NCI-H1105 treated with DMSO at 0.1 percent for 48 hours (cell line): ENCODE results near the gene LIPC.

ENCODE experiments used
- DNase-seq: peaks from one replicate; lab custom pipeline; 2025; lab: John Stamatoyannopoulos, UW

Gene LIPC

DNA sequence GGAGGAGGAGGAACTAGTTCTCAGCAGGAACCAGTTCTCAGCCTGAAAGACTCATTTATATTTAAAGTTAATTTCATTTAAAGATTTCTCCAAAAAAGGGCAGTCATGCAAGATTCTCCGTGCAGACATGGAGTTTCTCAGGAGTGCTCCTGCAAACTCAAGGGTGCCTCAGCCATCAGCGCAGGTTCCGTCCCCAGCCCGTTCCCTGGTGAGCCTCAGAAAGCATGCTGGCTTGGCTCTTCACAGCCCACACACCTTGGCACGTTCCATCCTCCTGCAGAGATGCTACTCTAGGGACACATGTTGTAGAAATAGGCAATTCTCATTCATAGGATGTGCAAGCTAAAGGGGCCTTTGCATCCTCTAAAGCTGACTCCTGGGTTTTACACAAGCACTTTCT lies 123.0 kb downstream of the LIPC start:
- no peak for DNase-seq

DNA sequence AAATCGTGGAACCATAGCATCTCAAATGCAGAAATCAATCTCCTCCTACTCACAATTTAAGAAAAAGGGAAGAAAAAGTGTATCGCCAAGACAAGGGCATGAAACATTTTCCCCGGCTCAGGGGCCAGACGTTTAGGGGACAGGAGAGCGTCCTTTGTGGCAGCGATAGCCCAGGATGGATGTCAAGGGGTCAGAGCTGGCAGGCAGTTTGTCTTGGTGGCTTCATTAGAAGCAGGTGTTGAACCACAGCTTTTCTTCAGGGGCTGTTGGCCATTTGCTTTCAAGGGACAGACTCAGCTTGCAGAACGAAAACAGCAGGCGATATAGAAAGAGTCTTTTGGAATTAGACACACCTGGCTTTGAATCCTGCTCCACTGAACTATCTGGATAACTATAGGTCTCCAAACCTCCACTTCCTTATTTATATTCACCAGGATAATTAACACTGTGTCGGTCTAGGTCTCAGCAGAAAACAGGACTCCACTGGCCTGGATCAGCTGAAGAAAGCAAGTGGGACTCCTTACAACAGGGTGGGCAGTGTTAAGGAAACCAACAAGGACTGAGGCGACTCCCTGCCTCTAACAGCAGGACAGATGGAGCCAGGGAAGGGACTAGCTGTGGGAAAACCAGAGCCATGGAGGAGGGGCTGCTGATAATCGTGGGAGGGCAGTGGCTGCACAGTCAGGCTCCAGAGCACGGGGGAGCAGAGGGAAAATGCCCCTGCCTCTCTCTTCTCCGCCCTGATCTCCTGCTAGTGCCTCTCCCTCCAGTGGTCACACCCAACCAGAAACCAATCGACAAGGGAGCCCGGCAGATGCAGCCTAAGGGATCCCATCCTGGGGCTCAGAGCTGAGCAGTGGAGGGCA lies 123.6 kb downstream of the LIPC start:
- no peak for DNase-seq

DNA sequence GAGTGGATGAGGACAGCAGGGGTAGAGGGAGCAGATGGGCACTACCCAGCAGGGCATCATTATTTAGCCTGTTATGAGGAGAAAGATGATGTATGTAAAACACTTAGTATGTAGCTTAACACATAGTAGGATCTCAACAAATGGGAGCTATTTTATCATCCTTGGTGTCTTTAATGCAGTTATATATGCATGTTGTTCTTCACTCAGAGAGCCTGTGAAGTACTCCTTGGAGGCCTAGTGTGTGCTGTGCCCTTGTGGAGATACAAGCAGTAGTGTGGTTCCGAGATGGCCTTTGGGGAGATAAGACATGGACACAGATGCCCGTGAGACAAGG lies 124.2 kb downstream of the LIPC start:
- no peak for DNase-seq

DNA sequence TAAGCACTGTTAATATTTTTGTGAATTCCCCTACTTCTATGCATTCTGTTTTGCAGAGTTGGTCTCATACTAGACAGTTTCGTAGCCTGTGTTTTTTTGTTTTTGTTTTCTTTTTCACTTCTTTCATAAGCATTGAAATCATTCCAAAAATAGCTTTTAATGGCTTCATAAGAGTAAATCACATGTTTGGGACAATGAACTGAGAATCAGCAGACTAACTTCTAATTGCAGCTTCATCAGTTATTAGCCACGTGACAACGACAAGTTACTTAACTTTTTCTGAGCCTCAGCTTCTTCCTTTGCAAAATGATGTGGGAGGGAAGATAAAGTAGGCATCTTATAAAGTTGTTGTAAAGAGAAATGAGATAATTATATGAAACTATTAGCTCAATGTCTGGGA lies 124.8 kb downstream of the LIPC start:
- no peak for DNase-seq

DNA sequence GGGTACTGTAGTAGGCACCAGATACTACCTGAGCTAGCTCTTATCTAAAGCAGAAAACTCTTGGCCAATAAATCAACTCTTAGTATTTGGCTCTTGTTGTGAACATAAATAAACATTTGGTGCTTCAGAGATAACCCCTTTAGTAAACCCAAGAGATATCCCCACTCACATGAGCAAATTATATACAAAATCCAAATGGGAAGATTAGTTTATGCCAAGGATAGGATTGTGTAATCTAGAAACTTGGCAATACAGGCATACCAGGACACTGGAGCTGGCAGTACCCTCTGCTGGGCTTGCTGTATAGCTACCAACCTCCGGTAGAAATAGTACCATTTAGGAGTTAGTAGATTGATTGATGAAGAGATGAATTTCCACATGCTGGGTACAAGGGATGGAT lies 127.0 kb downstream of the LIPC start:
- no peak for DNase-seq

DNA sequence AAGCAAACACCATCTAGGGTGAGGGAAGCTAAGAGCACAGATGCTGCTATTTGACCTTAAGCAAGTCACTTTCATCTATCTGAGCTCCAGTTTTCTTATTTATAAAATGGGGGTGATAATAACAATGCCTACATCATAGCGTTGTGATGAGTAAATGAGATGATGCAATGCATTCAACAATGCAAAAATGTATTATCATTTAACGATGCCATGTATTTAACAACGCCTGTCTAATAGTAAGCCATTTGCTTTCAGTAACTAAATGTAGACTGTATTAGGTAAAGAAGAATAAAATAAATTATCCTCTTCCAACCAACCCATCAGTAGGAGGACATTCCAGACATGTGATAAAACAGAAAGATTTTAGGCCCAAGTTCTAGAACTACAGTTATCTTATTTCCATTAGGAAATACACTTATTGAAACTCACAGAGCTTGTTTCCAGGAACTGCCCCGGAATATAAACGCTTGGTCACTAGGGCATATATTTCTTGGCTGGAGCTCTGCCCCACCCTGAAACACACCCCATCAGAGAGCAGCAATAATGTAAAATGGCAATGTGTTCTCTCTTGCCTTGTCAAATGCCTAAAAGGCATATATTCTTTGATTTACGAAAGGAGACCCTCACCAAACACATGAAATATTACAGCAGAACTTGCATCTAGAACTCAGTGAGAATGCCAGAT lies 128.3 kb downstream of the LIPC start:
- DNase-seq = no peak

DNA sequence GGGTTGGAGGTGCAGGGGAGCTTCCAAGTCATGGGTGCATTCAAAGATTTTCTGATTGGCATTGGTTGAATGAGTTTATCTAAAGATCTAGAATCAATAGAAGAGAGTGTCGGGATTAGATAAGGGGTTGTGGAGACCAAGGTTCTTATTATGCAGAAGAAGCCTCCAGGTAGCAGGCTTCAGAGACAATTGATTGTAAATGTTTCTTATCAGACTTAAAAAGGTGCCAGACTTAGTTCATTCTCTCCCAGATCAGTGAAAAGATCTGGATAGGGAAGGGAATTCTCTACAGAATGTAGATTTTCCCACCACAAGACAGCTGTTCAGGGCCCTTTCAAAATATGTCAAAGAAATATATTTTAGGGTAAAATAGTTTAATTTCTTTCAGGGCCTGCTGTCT lies 129.5 kb downstream of the LIPC start:
- DNase-seq = no peak

DNA sequence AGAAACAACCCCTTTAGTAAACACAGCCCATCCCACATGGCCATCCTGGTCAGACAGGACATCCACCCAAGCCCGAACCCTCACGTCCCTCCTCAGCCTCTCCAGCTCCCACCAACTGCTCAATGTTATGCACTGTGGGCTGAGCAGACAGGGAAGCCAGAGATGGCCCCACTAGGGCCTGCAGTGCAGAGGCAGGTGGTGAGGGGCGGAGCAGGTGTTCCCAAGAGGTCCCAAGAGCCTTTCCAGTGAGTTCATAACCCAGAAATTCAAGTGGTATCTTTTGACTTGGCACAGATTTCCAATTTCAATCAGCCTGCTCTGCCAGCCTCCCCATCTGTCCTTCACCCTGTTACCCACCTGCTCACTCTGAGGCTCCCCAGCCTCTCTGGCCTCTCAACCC lies 130.3 kb downstream of the LIPC start:
- peak; percentile 62 for DNase-seq

DNA sequence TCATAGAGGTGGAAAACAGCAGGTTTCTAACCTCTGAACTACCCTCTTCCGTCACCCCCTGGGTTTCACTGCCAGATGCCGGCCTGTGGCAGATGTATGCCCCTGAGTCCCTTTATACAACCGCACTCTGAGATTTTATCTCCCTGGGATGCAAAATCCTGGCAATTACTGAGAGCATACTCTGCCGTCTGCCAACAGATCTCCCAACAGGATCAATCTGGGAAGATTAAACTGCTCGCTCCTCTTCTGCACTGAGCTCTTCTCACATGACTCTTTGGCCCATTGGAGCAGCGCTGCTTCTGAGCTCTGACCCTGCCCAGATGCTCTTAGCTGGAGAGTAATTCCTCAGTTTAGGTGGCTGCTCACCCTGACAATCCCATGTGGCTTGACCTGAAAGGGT lies 133.2 kb downstream of the LIPC start:
- DNase-seq = no peak

DNA sequence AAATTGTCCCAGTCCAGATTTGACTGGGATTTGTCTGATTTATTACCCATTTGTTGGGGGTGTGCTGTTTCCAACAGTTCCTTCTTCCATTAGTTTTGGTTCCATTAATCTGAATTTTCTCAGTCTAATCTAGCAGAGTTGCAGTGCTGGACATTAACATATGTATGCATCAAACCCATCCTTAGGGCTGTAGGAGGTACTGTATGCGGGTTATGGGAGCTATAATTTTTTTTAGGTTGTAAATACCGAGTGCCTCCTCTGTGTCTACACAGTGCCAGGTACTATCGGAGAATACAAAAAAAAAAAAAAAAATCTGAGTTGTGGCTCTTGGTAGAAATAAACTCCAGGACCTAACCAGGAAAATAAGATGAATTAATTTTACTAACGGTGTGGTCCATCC lies 133.8 kb downstream of the LIPC start:
- DNase-seq = no peak

DNA sequence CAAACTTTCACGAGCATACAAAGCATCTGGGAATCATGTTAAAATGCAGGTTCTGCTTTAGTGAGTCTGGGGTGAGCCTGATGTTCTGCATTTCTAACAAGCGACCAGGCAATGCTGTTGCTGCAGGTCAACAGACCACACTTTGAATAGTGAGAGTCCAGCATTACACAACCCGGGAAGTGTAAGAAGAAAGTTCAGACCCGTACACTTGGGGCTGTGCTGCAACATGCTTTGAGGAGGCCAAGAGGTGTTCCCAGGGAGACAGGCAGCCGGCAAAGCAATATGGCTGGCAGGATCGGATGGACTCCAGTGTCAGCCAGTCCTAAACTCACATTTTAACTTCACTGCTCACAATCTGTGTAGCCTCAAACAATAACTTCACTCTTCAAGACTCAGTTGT lies 134.2 kb downstream of the LIPC start:
- no peak for DNase-seq

DNA sequence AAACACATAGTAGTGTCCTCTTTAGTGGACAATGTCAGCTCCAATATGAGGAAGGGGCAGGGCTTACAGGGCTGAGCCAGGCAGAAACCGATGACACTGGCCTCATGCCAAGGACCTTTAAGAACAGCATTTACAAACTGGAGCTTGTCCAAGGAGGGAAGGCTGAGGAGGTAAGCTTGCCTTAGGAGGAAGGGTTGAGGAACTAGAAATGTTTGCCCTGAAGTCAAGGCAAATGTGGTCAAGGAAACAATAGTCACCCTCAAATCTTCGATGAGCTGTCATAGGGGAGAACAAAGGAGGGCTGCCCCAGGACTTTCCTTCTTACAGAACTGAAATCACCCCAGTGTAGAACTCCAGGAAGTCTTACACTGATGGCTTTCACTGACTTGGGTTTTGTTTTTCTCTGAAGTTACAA lies 136.4 kb downstream of the LIPC start:
- peak; percentile 57 for DNase-seq

DNA sequence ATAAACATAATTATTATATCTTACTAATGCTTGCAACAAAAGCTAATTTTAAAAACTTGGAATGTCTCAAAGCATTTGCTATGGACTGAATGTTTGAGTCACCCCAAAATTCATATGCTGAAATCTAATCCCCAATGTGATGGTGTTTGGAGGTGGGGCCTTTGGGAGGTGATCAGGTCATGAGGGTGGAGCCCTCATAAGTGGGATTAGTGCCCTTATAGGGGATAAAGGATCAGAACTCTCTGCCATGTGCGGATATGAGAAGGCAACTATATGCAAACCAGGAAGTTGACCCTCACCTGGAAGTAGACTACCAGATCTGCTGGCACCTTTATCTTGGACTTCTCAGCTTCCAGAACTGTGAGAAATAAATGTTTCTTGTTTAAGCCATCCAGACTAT lies 137.7 kb downstream of the LIPC start:
- no peak for DNase-seq

DNA sequence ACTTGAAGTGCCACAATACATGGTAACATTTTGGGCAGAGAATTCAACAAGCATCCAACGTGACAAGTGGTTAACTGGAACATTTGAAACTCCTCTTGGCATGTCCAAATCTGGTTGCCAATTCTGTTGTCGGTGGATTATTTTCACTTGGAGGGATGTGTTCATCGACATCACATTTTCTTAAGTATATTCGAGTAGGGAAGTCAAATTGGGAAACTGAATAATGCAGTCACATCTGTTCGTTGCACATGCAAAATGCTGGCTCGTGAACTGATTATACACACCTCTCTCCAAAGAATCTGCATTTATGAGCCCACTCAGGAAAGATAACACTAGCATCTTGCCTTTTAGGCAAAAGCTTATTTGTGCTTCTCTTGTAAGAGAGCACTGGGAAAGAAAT lies 139.7 kb downstream of the LIPC start:
- DNase-seq = no peak

DNA sequence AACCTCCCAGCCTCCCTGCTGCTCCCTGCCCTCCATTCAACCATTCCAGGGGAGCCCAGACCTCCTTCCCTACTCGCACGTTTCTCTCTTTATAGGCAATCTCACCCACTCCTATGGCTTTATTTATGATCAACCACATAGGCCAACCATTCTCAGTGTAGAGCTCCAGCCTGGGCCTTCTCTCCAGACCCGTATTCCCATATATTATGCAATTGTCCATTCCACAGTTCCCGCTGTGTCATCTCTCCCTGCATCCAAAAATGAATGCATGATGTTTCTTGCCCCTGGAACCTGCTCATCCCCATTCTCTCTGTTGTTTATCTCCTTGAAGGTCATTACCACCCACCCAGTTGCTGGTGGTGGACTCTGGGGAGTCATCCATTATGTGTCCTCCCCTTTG lies 140.7 kb downstream of the LIPC start:
- DNase-seq = no peak

DNA sequence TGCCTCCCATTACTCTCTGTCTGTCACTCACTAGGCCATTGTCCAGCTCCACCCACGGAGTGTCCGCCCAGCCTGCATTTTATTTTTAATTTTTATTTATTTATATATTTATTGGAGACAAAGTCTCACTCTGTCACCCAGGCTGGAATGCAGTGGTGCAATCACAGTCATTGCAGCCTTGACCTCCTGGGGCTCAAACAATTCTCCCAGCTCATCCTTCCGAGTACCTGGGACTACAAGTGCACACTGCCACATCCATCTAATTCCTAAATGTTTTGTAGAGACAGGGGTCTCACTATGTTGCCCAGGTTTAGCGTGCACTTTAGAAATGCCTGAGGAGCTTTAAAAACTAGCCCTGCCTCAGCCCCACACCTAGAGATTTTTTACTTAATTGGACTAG lies 141.5 kb downstream of the LIPC start:
- DNase-seq = no peak

DNA sequence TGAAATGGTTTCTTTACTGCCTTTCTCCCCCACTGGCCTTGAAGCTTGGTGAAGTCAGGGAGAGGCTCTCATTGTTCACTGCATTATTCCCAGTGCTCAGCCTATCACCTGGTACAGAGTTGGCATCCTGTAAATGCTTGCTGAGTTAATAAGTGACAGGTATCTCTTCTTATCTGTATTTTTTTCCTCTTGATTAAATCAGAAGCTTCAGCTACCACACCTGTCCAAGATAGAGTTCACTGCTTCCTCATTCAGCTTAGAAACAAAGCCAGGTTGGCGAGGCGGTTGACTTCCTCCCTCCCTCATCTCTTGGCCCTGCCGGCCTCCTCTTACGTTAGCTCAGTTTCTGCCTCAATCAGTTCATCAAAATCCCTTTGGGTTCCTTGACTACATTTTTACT lies 142.8 kb downstream of the LIPC start:
- DNase-seq = no peak

DNA sequence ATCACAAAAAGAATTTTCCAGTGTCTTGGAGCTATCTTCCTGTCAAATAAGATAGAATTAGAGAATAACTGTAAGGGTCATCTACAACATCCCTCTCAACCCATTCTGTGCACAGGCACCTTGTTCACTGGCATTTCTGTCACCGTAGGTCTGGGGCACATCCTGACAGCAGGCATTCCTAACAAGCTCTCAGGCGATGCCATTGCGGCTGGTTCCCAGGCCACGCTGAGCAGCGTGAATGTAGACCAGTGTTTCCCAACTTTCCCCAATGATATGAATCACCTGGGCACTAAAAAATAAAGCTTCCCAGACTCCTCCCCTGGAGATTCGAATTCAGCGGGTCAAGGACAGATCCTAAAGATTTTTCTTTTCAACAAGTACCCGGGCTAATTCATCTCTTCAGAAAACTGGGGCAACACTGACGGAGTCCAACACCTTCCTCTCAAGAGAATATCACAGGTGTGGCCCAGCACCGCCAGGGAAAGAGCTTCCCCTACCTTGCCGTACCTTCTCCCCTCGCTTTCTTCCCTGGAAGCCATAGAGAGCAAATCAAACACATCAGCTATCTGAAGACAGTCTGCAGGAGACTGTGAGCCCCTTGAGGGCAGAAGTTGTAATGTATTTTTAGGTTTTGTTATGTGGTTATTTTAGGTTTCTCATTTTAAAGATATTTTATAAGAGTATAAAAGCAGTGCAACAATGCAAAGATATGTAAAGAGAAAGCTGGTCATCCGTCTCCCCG lies 143.4 kb downstream of the LIPC start:
- no peak for DNase-seq

DNA sequence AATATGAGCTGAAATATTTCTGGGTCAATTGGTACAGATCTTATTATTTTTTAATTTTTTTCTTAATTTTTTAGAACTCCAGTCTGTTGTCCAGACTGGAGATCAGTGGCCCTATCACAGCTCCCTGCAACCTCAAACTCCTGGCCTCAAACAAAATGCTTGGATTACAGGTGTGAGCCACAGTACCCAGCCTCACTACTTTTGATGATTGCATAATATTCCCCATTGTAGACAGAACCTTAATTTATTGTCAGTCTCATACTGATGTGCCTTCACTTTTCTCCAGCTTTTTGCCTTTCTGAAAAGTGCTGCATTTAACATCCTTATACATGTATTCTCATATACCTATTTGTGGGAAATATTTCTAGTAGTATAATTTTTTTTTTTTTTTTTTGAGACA lies 144.9 kb downstream of the LIPC start:
- DNase-seq = no peak

DNA sequence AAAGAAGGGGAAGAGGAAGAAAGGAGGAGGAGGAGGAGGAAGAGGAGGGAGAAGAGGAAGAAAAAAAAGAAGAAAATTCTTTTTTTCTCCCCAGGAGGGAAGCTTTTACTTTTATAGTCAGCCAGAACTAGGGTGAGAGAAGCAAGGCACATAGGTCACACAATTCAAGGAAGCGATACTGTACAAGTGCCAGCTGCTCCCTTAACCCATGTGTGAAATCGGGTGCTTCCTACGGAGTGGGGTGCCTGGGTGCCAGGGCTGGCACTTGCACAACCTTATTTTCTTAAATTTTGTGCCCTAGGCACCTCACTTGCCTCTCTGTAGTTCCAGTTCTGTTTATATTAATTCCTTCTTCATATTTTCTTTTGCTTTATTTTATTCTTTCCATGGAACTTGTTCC lies 150.4 kb downstream of the LIPC start:
- DNase-seq = no peak

DNA sequence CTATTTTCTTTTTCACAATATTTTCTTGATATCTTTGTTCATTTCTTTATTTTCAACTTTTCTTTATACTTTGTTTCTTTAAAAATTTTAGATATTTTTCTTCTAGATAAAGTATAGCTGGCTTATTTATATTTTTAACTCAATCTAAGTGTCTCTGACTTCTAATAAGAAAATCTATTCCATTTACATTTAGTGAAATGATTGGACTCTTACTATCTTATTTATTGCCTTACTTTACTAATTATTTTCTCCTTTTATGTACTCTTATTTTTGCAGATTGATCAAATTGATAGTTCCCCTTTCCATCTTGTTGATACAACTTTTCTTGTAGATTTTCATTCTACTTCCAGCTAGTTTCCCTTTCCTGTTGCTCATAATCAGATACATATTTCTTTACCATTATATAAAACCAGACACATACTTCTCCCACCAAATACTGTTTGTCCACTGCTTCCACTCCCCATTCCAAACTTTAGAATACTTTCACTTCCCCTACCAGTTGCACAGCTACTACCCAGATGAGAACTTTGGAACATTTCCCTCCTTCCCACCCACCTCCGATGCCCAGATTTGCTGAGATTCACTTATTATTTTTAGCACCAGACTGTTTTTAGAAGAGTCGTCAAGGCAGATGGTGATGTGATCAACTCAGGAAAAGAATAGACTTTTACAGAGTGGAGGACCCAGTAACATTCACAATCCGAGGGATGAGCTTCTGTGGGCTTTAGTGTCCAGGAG lies 151.5 kb downstream of the LIPC start:
- DNase-seq = no peak

DNA sequence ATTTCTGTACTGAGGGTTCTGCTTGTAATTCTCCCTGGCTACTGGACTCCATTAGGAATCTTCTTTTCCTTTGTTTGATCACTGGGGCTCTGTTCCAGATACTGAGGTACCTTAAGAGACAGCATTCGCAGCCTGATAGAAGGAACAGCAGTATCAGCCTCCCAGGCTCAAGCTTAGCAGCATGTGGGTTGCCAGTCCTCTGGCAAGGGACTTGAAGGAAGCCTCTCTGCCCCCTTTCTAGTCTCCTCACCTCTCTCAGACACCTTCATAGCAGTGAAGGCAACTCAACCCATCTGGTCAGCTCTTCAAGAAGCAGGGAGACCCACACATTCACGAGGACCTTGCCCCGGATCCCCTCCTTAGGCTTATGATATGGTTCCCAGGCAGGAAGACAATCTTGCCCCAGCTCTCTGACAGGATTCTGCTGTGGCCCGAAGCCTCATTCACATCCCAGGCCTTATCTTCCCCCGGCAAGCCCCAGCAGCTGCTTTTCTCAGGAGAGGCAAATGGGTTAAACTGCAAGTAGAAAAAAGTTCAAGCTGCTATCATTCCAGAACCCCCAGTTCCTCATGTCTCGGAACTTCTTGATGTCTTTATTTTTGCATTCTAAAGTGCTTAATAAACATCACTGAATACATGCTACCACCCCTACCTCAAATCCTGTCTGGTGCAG lies 153.1 kb downstream of the LIPC start:
- no peak for DNase-seq
